Renal cortex interstitium (tissue), 11 donors: ENCODE data around the gene FAT1. TPM values are rescaled to one million over a fixed set of nuclear protein-coding genes. Genes with fewer than 3 reads are reported as not detected.

Source experiments
- DNase-seq, 11 donors: peaks; one replicate each; pipeline ENCODE4 v3.0.0-alpha.2; 2013; ENCODE audit warnings: low read depth in 9 of 11, low spot score in 4 of 11; ENCODE audit errors: extremely low read depth in 1 of 11
- polyA plus RNA-seq, 3 donors: library from polyadenylated mRNA; unstranded; fragments of 120-200 nt; gene quantifications; one replicate each; pipeline ENCODE4 v1.2.1, GENCODE V29; 2013; ENCODE audit not compliant: insufficient read length in 3 of 3

The FAT1 gene
- polyA plus RNA-seq, 3 donors, result 219 to 279 (median 224) TPM

GRCh38 chr4:186728631-186729271 lies 5.1 kb upstream of the FAT1 start:
- DNase-seq, result no peak

- no peak for DNase-seq
Observed at GRCh38 chr4:186727977-186728519, 4.4 kb upstream of the FAT1 start.

- peak in 2 of 11 donors; percentile 21 to 35 for DNase-seq
Observed at GRCh38 chr4:186727169-186727976, 3.7 kb upstream of the FAT1 start.

- DNase-seq, result peak in 9 of 11 donors; percentile 63 to 87 (median 80)
Observed at GRCh38 chr4:186726426-186727168, 2.9 kb upstream of the FAT1 start.

- peak in 10 of 11 donors; percentile 72 to 84 (median 80) for DNase-seq
Observed at GRCh38 chr4:186725469-186726425, 2.1 kb upstream of the FAT1 start.

GRCh38 chr4:186724864-186725468 lies 1.3 kb upstream of the FAT1 start:
- peak in 4 of 11 donors; percentile 25 to 36 (median 32) for DNase-seq

GRCh38 chr4:186724058-186724863 lies 605 bp upstream of the FAT1 start:
- peak in 7 of 11 donors; percentile 23 to 63 (median 52) for DNase-seq

GRCh38 chr4:186722796-186723291 lies 812 bp downstream of the FAT1 start:
- peak in 2 of 11 donors; percentile 16 to 38 for DNase-seq

GRCh38 chr4:186719925-186720694 lies 3.5 kb downstream of the FAT1 start:
- DNase-seq, result no peak

- DNase-seq, result no peak
Observed at GRCh38 chr4:186717556-186717955, 6.1 kb downstream of the FAT1 start.

GRCh38 chr4:186715077-186715476 lies 8.6 kb downstream of the FAT1 start:
- DNase-seq, result no peak

GRCh38 chr4:186714006-186714675 lies 9.5 kb downstream of the FAT1 start:
- DNase-seq, result no peak

- no peak for DNase-seq
Observed at GRCh38 chr4:186712690-186713089, 11.0 kb downstream of the FAT1 start.

- no peak for DNase-seq
Observed at GRCh38 chr4:186710521-186711119, 13.0 kb downstream of the FAT1 start.

GRCh38 chr4:186709517-186709916 lies 14.1 kb downstream of the FAT1 start:
- DNase-seq, result no peak
